22Rv1 (cell line): ENCODE data around the gene FGR.

Experiments
- H3K27ac ChIP-seq: fragments of 450-650 bp; 2 replicates; pipeline ENCODE4 v1.5.1; 2017
- ZFX ChIP-seq: fragments of 450-650 bp; IDR thresholded peaks from 2 replicates; pipeline ENCODE4 v1.6.1; 2017; ENCODE audit warnings: antibody characterized with exemption, borderline replicate concordance
- TF ChIP-seq, protein P1 (sequence below): fragments of 450-650 bp; IDR thresholded peaks from 2 replicates; pipeline ENCODE4 v1.5.1; 2017; ENCODE audit warnings: mild to moderate bottlenecking

FGR gene

DNA sequence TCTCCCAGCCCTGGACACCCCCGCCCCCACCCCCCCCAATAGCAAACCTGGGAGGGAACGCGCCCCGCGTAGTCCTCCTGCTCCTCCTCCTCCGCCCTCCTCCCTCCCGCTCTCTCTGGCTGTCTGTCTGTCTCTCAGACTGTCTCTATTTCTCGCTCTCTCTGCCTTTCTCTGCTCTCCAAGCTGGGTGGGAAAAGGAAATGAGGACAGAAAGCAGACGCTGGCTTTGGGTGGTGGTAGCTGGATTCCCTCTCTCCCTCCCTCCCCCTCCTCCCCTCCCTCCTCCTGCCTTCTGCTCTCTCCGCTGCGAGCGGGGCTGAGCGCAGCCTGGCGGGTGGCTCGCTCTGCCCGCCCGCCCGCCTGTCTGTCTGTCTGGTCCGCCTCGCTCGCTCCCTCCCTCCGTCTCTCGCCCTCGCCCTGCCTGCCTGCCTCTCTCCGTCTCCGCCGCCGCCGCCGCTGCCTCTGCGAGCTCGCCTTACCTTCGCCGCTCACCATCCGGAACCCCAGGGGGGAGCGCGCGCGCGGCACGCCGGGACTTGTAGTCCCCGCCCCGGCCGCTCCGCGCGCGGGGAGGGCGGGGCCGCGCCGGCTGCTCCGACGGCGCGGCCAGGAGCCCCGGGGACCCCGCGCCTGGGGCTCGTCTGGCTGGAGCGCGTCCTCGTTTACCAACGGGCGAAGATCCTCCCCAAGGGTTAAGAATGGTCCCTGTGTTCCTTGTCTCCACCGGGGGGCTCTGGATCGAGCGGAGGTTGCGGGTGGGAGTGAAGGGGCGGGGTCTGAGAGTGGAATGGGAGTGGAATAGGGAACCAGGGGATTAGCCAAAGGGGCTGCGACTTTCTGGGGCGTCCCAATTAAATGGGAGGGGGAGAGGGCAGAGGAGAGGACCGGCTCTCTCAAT, 31.1 kb downstream of the FGR start, which contains the start of gene AHDC1:
Gene AHDC1 (minus strand): TSS at position 464 of the 898 bp plus-strand sequence. CDS start 52,029 bp downstream, outside the sequence.
- no peak for TF ChIP-seq ZFX
- TF ChIP-seq, protein P1, sequence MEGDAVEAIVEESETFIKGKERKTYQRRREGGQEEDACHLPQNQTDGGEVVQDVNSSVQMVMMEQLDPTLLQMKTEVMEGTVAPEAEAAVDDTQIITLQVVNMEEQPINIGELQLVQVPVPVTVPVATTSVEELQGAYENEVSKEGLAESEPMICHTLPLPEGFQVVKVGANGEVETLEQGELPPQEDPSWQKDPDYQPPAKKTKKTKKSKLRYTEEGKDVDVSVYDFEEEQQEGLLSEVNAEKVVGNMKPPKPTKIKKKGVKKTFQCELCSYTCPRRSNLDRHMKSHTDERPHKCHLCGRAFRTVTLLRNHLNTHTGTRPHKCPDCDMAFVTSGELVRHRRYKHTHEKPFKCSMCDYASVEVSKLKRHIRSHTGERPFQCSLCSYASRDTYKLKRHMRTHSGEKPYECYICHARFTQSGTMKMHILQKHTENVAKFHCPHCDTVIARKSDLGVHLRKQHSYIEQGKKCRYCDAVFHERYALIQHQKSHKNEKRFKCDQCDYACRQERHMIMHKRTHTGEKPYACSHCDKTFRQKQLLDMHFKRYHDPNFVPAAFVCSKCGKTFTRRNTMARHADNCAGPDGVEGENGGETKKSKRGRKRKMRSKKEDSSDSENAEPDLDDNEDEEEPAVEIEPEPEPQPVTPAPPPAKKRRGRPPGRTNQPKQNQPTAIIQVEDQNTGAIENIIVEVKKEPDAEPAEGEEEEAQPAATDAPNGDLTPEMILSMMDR = peak; percentile 17; the same call in 1 of the 2 replicates
- peak within 1 kb of the TSS; percentile 85 for H3K27ac ChIP-seq

DNA sequence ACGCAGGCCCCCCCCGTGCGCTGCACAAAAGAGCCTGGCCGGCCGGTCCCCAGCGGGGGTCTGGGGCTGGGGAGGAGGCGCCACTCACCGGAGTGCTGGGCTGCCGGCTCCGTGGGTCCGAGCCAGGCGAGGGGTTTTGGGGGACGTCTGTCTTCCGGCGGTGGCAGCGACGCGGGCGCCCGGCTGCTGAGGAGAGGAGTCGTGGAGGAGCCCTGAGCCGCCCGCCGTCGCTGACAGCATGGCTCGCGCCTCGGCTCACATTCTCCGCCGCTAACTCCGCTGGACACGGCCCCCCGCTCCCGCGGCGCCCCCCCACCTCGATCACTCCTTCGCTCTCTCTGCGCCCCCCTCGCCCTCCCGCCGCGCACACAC, 31.7 kb downstream of the FGR start:
- H3K27ac ChIP-seq = peak overlapping the region; percentile 85

DNA sequence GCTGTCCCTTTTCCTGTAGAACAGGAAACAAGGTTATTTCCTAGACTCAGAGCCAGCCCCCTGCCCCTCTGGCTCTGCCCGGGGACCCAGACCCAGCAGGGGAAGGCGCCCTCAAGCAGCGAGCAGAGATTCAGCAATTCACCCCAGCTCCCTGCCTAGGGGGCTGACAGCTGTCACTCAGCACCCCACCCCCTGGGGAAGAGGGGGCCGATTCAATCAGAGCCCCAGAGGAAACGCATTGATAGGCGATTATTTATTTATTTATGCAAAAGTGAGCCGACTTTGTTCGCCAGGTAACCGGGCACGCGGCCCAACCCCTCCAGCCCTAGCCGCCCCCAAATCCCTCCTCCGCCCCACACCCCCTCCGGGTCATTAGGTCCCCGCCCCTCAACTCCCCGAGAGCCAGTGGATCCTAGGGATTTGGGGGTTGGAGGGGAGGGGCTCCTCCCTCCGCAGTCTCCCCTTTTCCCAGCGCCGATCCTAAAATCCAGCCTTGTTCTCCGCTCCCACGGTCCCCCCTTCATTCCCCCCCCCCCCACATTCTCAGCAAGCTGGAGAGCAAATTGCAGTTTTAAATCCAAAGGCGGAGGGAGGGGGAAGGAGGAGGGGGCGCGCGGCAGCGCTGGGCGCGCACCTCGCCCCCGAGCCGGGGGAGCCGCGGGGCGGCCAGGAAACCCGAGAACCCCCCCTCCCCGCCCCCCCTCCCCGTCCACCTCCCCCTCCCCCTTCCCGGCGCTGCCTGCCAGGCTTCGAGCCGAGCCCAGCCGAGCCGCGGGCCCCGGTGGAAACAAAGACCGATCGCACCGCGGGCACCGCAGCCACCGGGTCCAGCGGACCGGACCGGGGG, 32.3 kb downstream of the FGR start:
- peak overlapping the region; percentile 85 for H3K27ac ChIP-seq
- TF ChIP-seq, protein P1 = no peak
- TF ChIP-seq ZFX = no peak

More for the DNA sequence above, 31.7 kb downstream of the FGR start:
- TF ChIP-seq, protein P1 = no peak
- TF ChIP-seq ZFX = no peak

DNA sequence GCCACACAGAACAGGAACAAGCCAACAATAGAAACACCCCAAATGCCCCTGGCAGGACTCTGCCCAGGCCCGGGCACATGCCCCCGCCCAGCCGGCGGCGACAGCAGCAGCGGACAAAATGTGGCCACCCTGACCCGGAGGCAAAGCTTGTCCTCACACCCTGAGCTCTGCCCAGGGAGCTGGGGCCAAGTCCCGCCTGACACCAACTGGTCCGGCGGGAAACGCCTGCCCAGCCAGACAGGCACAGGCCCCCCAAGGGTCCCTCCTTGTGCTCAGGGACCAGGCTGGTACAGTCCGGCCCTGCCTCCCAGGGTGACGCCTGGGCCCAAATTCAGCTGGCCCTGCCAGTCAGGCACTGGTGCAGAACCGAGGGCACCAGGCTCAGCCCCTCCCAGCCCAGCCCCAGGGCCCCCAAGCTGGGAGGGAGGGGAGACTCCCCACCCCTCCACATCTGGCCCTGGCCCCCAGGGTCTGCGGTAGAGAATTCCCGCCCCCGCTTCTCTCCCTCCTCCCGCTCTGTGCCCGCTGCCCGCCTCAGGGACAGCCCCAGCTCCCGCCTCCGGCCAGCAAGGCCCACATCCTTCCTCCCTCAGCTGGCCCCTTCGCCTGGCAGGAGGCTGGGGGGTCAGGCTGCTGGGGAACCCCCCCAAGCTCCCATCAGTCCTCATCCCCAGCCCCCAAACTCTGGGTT, 33.1 kb downstream of the FGR start:
- no peak for TF ChIP-seq ZFX
- TF ChIP-seq, protein P1 = no peak

DNA sequence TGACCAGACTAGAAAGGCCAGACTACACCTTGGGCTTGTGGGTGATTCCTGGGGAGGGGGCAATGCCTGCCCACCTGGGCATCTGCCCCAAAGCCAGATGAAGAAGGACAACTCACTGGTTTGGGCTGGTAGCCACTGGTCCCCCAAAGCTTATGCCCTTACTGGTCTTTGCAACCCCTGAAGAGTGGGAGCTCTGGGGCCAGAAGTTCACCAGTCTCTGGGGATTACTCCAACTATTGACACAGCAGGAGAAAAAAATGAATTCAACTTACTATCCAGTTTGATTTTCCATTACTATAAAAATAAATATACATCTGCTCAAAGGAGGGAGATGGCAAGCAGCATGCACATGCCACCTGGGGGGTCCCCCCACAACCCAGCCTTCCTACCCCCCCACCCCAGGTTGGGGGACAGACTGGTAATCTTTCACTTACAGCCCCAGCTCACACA, 33.6 kb downstream of the FGR start:
- H3K27ac ChIP-seq = peak overlapping the region; percentile 37
- TF ChIP-seq, protein P1 = no peak
- no peak for TF ChIP-seq ZFX

More for the DNA sequence above, 33.1 kb downstream of the FGR start:
- peak overlapping the region; percentile 37 for H3K27ac ChIP-seq

DNA sequence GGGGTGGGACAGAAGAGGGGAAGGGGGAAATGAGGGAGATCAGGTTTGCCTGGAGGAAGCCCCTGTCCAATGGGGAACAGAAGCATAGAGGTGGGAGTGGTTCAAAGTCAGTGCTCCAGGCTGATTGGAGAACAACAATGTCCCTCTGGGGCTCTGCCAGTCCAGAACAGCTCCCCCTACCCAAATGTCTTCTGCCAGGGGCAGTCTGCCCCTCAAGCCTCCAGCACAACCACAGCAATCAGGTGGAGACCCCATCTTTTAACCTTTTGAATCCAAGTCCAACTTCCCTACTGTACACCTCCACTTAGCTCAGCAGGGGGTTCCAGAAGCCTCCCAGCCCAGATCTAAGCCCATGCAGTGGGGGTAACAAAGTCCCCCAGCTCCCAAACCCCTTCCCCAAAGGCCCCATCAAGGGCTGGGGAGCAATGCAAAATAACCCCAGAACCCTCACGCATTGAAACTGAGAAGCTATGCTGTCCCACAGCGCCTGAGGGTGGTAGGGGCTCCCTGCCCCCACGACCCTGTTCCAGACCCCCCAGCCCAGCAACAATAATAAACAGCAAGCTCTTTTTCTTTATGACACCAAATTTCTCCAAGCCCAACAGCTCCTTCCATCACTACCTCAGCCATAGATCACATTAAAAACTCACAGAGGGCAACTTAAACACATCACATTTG, 34.3 kb downstream of the FGR start:
- H3K27ac ChIP-seq = no peak overlapping the region
- TF ChIP-seq ZFX = no peak
- TF ChIP-seq, protein P1 = no peak
